ENCODE results near the gene MBNL2.

Gene MBNL2

DNA sequence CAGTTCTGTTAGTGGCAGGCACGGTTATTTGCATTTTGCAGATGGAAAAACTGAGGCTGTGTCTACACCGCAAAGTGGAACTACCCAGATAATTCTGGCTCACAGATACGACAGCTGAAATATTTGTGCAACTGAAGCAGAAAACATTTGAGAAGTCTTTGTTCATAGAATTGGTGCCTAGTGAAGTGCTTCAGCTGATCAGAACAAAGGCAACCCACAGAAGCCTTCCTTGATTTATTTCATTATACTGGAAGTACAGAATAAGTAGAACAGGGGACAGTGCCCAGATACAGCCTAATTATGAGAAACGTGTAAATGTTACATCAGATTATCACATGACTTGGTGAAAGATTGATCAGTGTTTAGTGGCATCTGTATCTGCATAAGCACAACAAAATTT lies 138.5 kb downstream of the MBNL2 start:
- Histone ChIP-seq H3K27me3 (ENCODE audit: control insufficient read depth, insufficient read depth, low read length) (no peaks in the 10 kb centered on the region), H3K27ac (ENCODE audit: low read length) (no peak overlapping the region), H3K9me3 (ENCODE audit: control insufficient read depth, insufficient read depth, low read length) (no peaks in the 10 kb centered on the region), H3K36me3 (ENCODE audit: control insufficient read depth, insufficient read depth, low read length) (no peaks in the 10 kb centered on the region), H3K4me1 (ENCODE audit: control insufficient read depth, insufficient read depth, low read length) (no peaks in the 10 kb centered on the region), H3K4me3 (ENCODE audit: low read length) (no peak overlapping the region)
- no peak for DNase-seq (ENCODE audit: low read depth, low spot score)
- WGBS (ENCODE audit: insufficient coverage, insufficient read length): no CpG with 5 or more reads among the region's 4 CpGs

DNA sequence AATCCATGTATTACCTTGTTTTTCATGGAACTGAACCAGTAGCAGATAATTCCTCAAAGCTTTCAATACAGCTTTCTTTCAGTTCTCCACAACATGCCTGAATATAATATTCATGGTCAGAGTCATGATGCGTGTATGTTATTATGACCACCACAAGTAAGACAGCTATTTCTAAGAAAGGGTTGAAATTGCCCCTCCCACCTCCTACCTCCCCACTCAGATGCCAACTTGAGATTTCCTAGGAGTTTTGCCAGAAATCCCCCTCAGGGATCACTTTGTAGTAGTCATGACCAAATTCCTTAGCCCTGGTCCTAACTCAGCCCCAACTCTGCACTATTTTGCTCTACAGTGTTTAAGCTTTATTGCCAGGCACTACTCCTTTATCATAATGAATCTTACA lies 141.9 kb downstream of the MBNL2 start:
- no peaks in the 10 kb centered on the region for H3K36me3 ChIP-seq (ENCODE audit: control insufficient read depth, insufficient read depth, low read length)
- no CpG with 5 or more reads among the region's 1 CpG for WGBS (ENCODE audit: insufficient coverage, insufficient read length)
- H3K27me3 ChIP-seq (ENCODE audit: control insufficient read depth, insufficient read depth, low read length): no peaks in the 10 kb centered on the region
- DNase-seq (ENCODE audit: low read depth, low spot score): no peak
- H3K27ac ChIP-seq (ENCODE audit: low read length): no peak overlapping the region
- H3K4me3 ChIP-seq (ENCODE audit: low read length): no peak overlapping the region
- no peaks in the 10 kb centered on the region for H3K9me3 ChIP-seq (ENCODE audit: control insufficient read depth, insufficient read depth, low read length)
- no peaks in the 10 kb centered on the region for H3K4me1 ChIP-seq (ENCODE audit: control insufficient read depth, insufficient read depth, low read length)

DNA sequence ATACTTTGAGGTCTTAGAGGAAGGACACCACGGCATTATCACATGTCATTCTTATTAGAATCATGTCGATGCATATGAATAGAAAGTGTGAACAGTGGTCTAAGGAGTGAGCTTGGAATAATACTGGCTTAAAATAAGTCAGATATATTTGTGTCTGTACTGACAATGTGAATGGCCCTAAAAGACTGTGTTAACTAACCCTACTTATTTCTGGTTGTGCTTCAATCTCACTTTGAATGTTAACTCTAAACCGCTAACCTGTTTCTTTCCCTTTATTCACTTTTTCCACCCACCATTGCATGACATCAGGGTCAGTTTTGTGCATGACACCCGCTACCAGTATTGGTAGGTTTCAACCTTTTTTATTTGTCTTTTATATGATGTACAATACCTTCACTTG lies 142.7 kb downstream of the MBNL2 start:
- Histone ChIP-seq H3K27me3 (ENCODE audit: control insufficient read depth, insufficient read depth, low read length) (no peaks in the 10 kb centered on the region), H3K4me3 (ENCODE audit: low read length) (no peak overlapping the region), H3K36me3 (ENCODE audit: control insufficient read depth, insufficient read depth, low read length) (no peaks in the 10 kb centered on the region), H3K27ac (ENCODE audit: low read length) (no peak overlapping the region), H3K4me1 (ENCODE audit: control insufficient read depth, insufficient read depth, low read length) (no peaks in the 10 kb centered on the region), H3K9me3 (ENCODE audit: control insufficient read depth, insufficient read depth, low read length) (no peaks in the 10 kb centered on the region)
- no CpG with 5 or more reads among the region's 4 CpGs for WGBS (ENCODE audit: insufficient coverage, insufficient read length)
- DNase-seq (ENCODE audit: low read depth, low spot score): no peak

DNA sequence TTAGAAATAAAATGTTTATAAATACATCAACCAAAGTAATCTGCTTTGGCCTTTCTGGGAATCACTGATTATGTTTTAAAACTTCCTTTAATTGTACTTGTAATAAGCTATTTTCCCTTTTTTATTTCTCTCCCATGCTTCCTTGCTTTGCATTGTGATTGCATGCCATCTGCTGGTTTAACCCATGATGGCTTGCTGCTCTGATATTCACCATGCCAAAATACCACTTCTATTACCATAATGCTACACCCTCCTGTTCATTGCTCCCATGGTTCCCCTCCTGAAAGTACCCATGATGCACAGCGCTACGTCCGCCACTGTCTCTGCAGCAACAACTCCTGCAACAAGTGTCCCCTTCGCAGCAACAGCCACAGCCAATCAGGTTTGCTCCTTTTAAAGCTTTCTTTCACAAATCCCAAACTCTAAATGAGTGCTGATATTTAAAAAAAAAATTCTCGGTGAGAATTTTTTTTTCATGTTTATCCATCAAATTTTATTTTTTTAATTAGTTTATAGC lies 144.1 kb downstream of the MBNL2 start:
- Histone ChIP-seq H3K4me3 (ENCODE audit: low read length) (no peak overlapping the region), H3K9me3 (ENCODE audit: control insufficient read depth, insufficient read depth, low read length) (no peaks in the 10 kb centered on the region), H3K36me3 (ENCODE audit: control insufficient read depth, insufficient read depth, low read length) (no peaks in the 10 kb centered on the region), H3K27me3 (ENCODE audit: control insufficient read depth, insufficient read depth, low read length) (no peaks in the 10 kb centered on the region), H3K4me1 (ENCODE audit: control insufficient read depth, insufficient read depth, low read length) (no peaks in the 10 kb centered on the region), H3K27ac (ENCODE audit: low read length) (no peak overlapping the region)
- no peak for DNase-seq (ENCODE audit: low read depth, low spot score)
- WGBS (ENCODE audit: insufficient coverage, insufficient read length): no CpG with 5 or more reads among the region's 5 CpGs

DNA sequence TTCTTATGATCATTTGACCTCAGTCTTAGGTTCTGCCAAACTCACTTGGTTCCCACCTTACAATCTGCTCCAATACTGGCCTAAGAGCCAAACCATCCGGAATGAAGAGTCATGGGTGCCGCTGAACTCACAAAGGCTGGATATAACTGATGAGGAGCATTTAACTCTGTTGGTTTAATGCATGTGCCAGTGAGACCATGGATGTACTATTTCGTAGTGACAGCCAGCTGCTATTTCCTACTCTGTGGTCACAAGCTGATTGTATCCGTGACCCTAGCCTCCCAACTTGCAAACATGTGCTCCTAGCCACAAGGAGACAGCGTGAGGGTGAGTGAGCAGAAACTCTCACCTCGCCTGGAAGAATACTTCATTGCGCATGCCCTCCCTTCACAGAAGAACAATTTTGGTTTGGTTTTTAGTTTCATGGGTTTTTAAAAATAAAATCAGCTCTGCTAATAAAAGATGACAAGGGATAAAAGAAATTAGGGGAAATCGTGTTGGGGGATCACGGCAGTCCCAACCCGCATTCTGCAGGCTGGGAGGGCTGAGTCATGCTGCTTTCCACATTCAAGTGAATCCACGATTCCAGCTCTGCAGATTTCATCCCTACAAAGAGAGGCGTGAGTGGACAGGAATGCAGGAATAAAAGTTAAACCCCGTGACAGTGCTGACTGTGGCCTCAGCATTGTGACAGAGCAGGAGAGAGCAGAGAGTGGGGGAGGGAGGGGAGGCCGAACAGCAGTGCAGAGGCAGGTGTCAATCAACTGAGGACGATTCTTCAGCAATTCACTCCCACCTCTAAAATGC lies 145.1 kb downstream of the MBNL2 start:
- no peaks in the 10 kb centered on the region for H3K27me3 ChIP-seq (ENCODE audit: control insufficient read depth, insufficient read depth, low read length)
- H3K4me3 ChIP-seq (ENCODE audit: low read length): no peak overlapping the region
- WGBS (ENCODE audit: insufficient coverage, insufficient read length): no CpG with 5 or more reads among the region's 15 CpGs
- H3K27ac ChIP-seq (ENCODE audit: low read length): no peak overlapping the region
- H3K36me3 ChIP-seq (ENCODE audit: control insufficient read depth, insufficient read depth, low read length): no peaks in the 10 kb centered on the region
- DNase-seq (ENCODE audit: low read depth, low spot score): no peak
- no peaks in the 10 kb centered on the region for H3K4me1 ChIP-seq (ENCODE audit: control insufficient read depth, insufficient read depth, low read length)
- no peaks in the 10 kb centered on the region for H3K9me3 ChIP-seq (ENCODE audit: control insufficient read depth, insufficient read depth, low read length)

DNA sequence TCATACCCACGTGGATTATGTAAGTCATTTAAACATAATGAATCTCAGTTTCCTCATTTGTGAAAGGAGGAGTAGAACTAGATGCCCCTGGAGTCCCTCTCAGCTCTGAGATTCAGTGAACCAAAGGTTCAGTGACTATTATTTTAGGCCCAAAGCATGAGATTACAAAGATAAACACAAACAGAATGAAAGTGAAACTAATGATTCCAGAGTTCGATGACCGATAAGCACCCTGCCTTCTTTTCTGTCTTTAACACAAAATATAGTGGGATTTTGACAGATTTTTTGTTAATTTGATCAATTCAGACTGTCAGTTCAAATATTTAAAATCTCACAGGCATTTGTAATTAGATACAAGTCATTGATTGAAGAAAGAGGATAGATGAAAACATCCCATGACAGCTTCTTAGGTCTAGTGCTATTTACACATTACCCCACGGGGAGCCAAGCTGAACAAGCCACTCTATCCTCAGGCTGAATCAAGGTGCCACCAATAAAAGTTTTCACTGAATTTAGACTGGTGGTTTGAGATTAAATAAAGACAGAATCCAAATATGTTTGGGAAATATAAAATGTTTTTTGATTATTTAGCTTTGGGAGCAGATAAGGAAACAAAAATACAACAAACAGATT lies 147.2 kb downstream of the MBNL2 start:
- no peak overlapping the region for H3K4me3 ChIP-seq (ENCODE audit: low read length)
- no peak overlapping the region for H3K27ac ChIP-seq (ENCODE audit: low read length)
- H3K27me3 ChIP-seq (ENCODE audit: control insufficient read depth, insufficient read depth, low read length): no peaks in the 10 kb centered on the region
- no peaks in the 10 kb centered on the region for H3K9me3 ChIP-seq (ENCODE audit: control insufficient read depth, insufficient read depth, low read length)
- no peaks in the 10 kb centered on the region for H3K4me1 ChIP-seq (ENCODE audit: control insufficient read depth, insufficient read depth, low read length)
- H3K36me3 ChIP-seq (ENCODE audit: control insufficient read depth, insufficient read depth, low read length): no peaks in the 10 kb centered on the region
- no peak for DNase-seq (ENCODE audit: low read depth, low spot score)
- no CpG with 5 or more reads among the region's 4 CpGs for WGBS (ENCODE audit: insufficient coverage, insufficient read length)

DNA sequence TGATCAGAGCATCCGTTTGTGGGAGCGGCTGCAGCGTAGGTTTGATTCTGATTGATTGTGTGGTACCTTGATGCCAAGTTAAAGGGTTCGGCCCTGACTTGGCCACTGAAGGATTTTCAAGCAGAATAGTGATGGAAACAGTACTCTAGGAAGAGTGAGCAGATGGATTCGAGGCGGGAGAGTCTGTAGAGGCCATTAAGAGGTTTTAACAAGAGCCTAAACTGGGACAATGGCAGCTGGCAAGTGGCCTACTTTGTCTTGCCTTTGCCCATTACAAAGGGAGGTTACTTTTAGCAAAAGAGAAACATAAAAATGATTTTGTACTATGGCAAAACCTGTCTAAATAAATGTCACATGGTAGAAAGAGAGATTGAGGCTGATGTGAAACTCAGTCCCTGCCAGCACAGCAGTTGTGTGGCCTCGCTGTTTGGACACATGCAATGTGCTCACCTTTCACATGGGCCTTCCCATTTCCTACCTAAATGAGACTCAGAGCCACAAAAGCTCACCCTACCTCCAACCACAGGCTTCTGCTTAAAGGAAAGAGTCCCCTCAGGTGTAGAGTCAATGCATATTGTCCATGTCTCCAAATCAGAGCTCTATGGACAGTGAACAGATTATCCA lies 149.5 kb downstream of the MBNL2 start:
- Histone ChIP-seq H3K4me1 (ENCODE audit: control insufficient read depth, insufficient read depth, low read length) (no peaks in the 10 kb centered on the region), H3K9me3 (ENCODE audit: control insufficient read depth, insufficient read depth, low read length) (no peaks in the 10 kb centered on the region), H3K27me3 (ENCODE audit: control insufficient read depth, insufficient read depth, low read length) (no peaks in the 10 kb centered on the region), H3K27ac (ENCODE audit: low read length) (no peak overlapping the region), H3K4me3 (ENCODE audit: low read length) (no peak overlapping the region), H3K36me3 (ENCODE audit: control insufficient read depth, insufficient read depth, low read length) (no peaks in the 10 kb centered on the region)
- no CpG with 5 or more reads among the region's 7 CpGs for WGBS (ENCODE audit: insufficient coverage, insufficient read length)
- no peak for DNase-seq (ENCODE audit: low read depth, low spot score)

DNA sequence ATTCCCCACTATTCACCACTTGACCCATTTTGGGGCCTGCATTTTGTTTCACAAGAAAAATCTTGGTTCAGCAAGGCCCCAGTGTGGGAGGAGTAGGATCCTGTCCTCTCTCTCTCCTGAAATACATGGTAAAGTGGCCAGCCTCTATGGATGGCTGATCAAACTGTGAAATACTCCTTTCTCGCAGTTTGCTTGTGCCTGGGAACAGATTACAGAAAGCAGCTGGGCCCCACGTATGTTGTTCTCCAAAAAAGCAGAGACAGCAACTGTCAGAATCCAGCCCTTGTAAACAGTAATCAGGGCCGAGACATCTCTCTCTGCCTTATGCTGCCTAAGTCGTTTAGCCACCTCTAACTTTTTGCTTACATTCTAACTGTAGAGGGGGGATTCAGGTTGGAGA lies 150.8 kb downstream of the MBNL2 start:
- Histone ChIP-seq H3K4me3 (ENCODE audit: low read length) (no peak overlapping the region), H3K9me3 (ENCODE audit: control insufficient read depth, insufficient read depth, low read length) (no peaks in the 10 kb centered on the region), H3K27me3 (ENCODE audit: control insufficient read depth, insufficient read depth, low read length) (no peaks in the 10 kb centered on the region), H3K4me1 (ENCODE audit: control insufficient read depth, insufficient read depth, low read length) (no peaks in the 10 kb centered on the region), H3K36me3 (ENCODE audit: control insufficient read depth, insufficient read depth, low read length) (no peaks in the 10 kb centered on the region), H3K27ac (ENCODE audit: low read length) (no peak overlapping the region)
- WGBS (ENCODE audit: insufficient coverage, insufficient read length): no CpG with 5 or more reads among the region's 4 CpGs
- DNase-seq (ENCODE audit: low read depth, low spot score): no peak

DNA sequence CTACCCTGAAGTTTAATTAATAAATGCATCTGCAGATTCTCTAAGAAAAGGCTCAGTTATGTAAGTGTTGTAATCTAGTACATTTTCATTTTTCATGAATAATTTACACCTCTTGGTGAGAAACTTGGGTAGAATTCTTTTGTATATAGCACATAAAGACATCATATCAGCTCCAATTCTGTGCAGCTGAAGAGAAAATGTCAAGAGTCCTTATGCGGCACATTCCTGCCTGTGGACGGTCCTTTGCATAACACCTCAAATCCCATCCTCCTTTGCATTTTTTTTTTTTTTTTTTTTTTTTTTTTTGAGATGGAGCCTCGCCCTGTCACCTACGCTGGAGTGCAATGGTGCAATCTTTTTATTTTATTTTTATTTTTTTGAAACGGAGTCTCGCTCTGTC lies 151.7 kb downstream of the MBNL2 start:
- no peak overlapping the region for H3K27ac ChIP-seq (ENCODE audit: low read length)
- no peaks in the 10 kb centered on the region for H3K9me3 ChIP-seq (ENCODE audit: control insufficient read depth, insufficient read depth, low read length)
- H3K27me3 ChIP-seq (ENCODE audit: control insufficient read depth, insufficient read depth, low read length): no peaks in the 10 kb centered on the region
- no peaks in the 10 kb centered on the region for H3K4me1 ChIP-seq (ENCODE audit: control insufficient read depth, insufficient read depth, low read length)
- no peaks in the 10 kb centered on the region for H3K36me3 ChIP-seq (ENCODE audit: control insufficient read depth, insufficient read depth, low read length)
- WGBS (ENCODE audit: insufficient coverage, insufficient read length): no CpG with 5 or more reads among the region's 6 CpGs
- no peak for DNase-seq (ENCODE audit: low read depth, low spot score)
- no peak overlapping the region for H3K4me3 ChIP-seq (ENCODE audit: low read length)

DNA sequence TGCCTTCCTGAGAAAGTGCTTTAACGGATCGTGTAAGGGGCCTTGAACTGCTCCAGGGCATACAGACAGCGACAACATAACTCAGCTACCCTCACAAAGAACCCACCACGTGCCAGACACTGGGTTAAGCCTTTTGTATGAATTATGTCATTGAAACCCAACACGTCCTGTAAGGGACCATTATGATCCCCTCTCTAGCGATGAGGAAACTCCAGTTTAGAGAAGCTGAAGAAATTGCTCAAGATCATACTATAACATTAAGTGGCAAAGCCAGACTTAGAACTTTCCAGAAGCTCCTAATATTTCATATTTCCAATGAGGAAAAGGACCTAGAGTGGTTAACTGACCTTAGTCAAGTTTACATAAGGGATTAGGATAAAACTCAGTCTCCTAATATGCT lies 154.8 kb downstream of the MBNL2 start:
- no CpG with 5 or more reads among the region's 6 CpGs for WGBS (ENCODE audit: insufficient coverage, insufficient read length)
- Histone ChIP-seq H3K4me3 (ENCODE audit: low read length) (no peak overlapping the region), H3K36me3 (ENCODE audit: control insufficient read depth, insufficient read depth, low read length) (no peaks in the 10 kb centered on the region), H3K27ac (ENCODE audit: low read length) (no peak overlapping the region), H3K4me1 (ENCODE audit: control insufficient read depth, insufficient read depth, low read length) (no peaks in the 10 kb centered on the region), H3K9me3 (ENCODE audit: control insufficient read depth, insufficient read depth, low read length) (no peaks in the 10 kb centered on the region), H3K27me3 (ENCODE audit: control insufficient read depth, insufficient read depth, low read length) (no peaks in the 10 kb centered on the region)
- DNase-seq (ENCODE audit: low read depth, low spot score): no peak

Data from iPS DF 6.9 (cell line).